22Rv1 (cell line): Measurements from ENCODE around the gene UNC13D.

Experiments
- H3K27ac ChIP-seq: fragments of 450-650 bp; 2 replicates; pipeline ENCODE4 v1.5.1; 2017
- ZFX ChIP-seq: fragments of 450-650 bp; IDR thresholded peaks from 2 replicates; pipeline ENCODE4 v1.6.1; 2017; ENCODE audit warnings: antibody characterized with exemption, borderline replicate concordance
- TF ChIP-seq, protein P1 (sequence below): fragments of 450-650 bp; IDR thresholded peaks from 2 replicates; pipeline ENCODE4 v1.5.1; 2017; ENCODE audit warnings: mild to moderate bottlenecking

Gene UNC13D

GRCh38 chr17:75827308-75828075 lies 16.7 kb downstream of the UNC13D start:
- peak overlapping the region; percentile 57 for H3K27ac ChIP-seq
- TF ChIP-seq ZFX: no peak
- TF ChIP-seq, protein P1, sequence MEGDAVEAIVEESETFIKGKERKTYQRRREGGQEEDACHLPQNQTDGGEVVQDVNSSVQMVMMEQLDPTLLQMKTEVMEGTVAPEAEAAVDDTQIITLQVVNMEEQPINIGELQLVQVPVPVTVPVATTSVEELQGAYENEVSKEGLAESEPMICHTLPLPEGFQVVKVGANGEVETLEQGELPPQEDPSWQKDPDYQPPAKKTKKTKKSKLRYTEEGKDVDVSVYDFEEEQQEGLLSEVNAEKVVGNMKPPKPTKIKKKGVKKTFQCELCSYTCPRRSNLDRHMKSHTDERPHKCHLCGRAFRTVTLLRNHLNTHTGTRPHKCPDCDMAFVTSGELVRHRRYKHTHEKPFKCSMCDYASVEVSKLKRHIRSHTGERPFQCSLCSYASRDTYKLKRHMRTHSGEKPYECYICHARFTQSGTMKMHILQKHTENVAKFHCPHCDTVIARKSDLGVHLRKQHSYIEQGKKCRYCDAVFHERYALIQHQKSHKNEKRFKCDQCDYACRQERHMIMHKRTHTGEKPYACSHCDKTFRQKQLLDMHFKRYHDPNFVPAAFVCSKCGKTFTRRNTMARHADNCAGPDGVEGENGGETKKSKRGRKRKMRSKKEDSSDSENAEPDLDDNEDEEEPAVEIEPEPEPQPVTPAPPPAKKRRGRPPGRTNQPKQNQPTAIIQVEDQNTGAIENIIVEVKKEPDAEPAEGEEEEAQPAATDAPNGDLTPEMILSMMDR: peak; percentile 95

DNA sequence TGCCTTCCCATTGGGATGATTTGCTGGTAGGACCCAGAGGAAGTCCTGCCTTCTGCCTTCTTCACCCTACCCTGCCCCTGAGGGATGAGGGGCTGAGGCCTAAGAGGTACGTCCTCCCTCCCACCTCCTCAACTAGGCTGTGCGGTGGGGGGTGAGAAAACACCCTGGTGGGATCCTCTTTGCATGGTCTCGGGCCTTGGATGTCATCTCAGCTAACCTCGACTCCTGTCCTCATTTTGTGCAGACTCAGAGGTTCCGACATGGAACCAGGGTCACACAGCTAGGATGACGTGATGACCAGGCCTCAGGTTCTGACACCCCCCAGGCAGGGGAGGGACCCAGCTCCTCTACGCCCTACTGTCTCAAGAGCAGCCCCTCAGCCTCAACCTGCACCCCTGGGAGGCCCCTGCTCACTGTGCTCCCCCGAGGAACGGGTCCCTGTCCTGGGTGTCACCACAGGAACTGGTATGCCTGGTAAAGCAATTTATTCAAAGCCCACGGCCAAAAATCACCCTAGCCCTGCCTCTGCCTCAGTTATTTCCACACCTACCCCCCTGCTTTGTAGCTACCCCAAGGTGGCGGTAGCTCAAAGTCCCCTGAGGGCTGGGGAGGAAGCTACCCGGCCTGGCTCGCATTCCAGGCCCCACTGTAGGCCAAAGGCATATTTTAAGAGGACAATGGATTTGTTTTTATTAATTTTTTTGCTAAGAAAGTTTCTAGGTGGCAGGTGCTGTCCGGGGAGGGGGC lies 17.5 kb downstream of the UNC13D start:
- H3K27ac ChIP-seq: peak overlapping the region; percentile 57

GRCh38 chr17:75825748-75826370 lies 18.3 kb downstream of the UNC13D start:
- TF ChIP-seq, protein P1: no peak
- TF ChIP-seq ZFX: no peak
- H3K27ac ChIP-seq: no peak overlapping the region

More for the DNA sequence above, 17.5 kb downstream of the UNC13D start:
- TF ChIP-seq, protein P1: no peak
- no peak for TF ChIP-seq ZFX

- H3K27ac ChIP-seq: no peak overlapping the region
- TF ChIP-seq ZFX: no peak
- TF ChIP-seq, protein P1: no peak
Observed at GRCh38 chr17:75825149-75825552, 19.1 kb downstream of the UNC13D start.

- no peak for TF ChIP-seq ZFX
- TF ChIP-seq, protein P1: no peak
- H3K27ac ChIP-seq: no peak overlapping the region
Observed at GRCh38 chr17:75824666-75825065, 19.5 kb downstream of the UNC13D start.

DNA sequence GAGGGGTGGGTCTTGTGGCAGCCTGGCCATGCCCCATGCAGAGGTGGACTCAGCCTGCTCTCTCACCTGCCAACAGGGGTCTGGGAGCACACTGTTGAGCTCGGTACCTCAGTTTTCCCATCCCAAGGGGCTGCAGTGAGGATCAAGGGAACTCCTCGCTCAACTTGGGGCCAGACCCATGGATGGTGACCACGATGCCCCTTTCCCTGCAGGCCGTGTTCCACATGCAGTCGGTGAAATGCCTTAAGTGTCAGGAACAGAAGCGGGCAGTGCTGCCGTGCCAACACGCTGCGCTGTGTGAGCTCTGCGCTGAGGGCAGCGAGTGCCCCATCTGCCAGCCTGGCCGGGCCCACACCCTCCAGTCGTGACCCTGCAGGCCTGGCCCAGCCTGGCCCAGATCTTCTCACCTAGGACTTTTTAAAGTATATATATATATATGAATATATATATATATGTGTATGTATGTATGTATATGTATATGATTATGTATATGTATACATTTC lies 20.1 kb downstream of the UNC13D start:
- no peak overlapping the region for H3K27ac ChIP-seq
- TF ChIP-seq, protein P1: no peak
- no peak for TF ChIP-seq ZFX
